M059J (cell line): ENCODE results near the gene IPP. TPM values are rescaled to one million over a fixed set of nuclear protein-coding genes. Genes with fewer than 3 reads are reported as not detected.

Source experiments
- total RNA-seq: library from RNA; depleted of rRNA; stranded (reverse); fragments of >200 nt; shearing (Covaris generic); gene quantifications from 2 replicates; pipeline ENCODE4 v1.2.3, GENCODE V29; 2014; rRNA removed

Gene IPP
- total RNA-seq, 1 experiment from 2014 or later, result 7.8 TPM

Other genes with a start within 250 kb of the IPP start
- gene PRDX1, start 228.8 kb downstream of the IPP start, total RNA-seq, result 826 and 917 TPM in 2 replicates
- 71.2 and 88.4 TPM in 2 replicates for gene AKR1A1, start 199.8 kb downstream of the IPP start, total RNA-seq
- gene NASP, start 166.6 kb downstream of the IPP start, total RNA-seq, result 104 and 120 TPM in 2 replicates
- 0.10 TPM in 2 replicates for gene CCDC17, start 126.6 kb downstream of the IPP start, total RNA-seq
- 140 and 145 TPM in 2 replicates for gene GPBP1L1, start 64.1 kb downstream of the IPP start, total RNA-seq
- gene TMEM69, start 62.5 kb downstream of the IPP start, total RNA-seq, result 35.8 and 37.6 TPM in 2 replicates
- gene MAST2, start 53.0 kb upstream of the IPP start, total RNA-seq, result 14.2 and 15.7 TPM in 2 replicates